ENCODE measurements around the gene FBXW7. TPM values are rescaled to one million over a fixed set of nuclear protein-coding genes. Genes with fewer than 3 reads are reported as not detected.

FBXW7 gene
- total RNA-seq, 1 experiment from 2014 or later, result 23.0 TPM

- Histone ChIP-seq H4K20me1 (ENCODE audit: insufficient read depth) (no peaks in the 10 kb centered on the region), H3K4me2 (ENCODE audit: low read length) (no peak overlapping the region), H3K4me1 (ENCODE audit: control insufficient read depth in 1 of 2, insufficient read depth in 2 of 2, low read length in 2 of 2) (no peaks in the 10 kb centered on the region), H3K79me2 (ENCODE audit: insufficient read depth, low read length) (no peaks in the 10 kb centered on the region), H3K27ac (ENCODE audit: low read depth, low read length) (no peak overlapping the region), H3K9ac (ENCODE audit: low read length) (no peak overlapping the region), H3K27me3 (ENCODE audit: insufficient read depth, low read length) (no peaks in the 10 kb centered on the region), H3K4me3 (replicated peaks in 1 of 2; ENCODE audit: low read depth in 1 of 2, low read length in 2 of 2) (no peak overlapping the region), H2AFZ (ENCODE audit: low read depth, low read length, poor library complexity, severe bottlenecking) (no peak overlapping the region), H3K9me3 (ENCODE audit: control insufficient read depth in 1 of 2, insufficient read depth in 1 of 2, low read depth in 1 of 2, low read length in 2 of 2) (no peaks in the 10 kb centered on the region), H3K36me3 (ENCODE audit: control insufficient read depth in 1 of 2, insufficient read depth in 2 of 2, low read length in 2 of 2) (no peaks in the 10 kb centered on the region), H3K9me2 (ENCODE audit: insufficient read depth) (no peaks in the 10 kb centered on the region)
- ATAC-seq, result no peak
- RAD21 ChIA-PET (ENCODE audit: low non-redundant PET in 1 of 2, low total read pairs in 2 of 2, uncharacterized antibody in 2 of 2, unreplicated experiment in 2 of 2), result no interaction called here
- intact Hi-C loops (cut with micrococcal nuclease), result no loop called here
- POLR2A ChIA-PET, result interaction anchor here (1.1 kb wide), 1 partner anchor 11 kb away, joined by 4 read pairs; no protein-coding TSS in a partner anchor
- no TSS peak for BruUV-seq (replicated peaks)
- TF ChIP-seq ELF1 (IDR thresholded peaks at IDR 0.05; ENCODE audit: borderline replicate concordance, low read depth) (no peak), REST (IDR thresholded peaks at IDR 0.05; ENCODE audit: low read depth) (no peak), RAD21 (IDR thresholded peaks at IDR 0.05; ENCODE audit: low read depth) (no peak), YY1 (IDR thresholded peaks at IDR 0.05; ENCODE audit: extremely low read depth, insufficient replicate concordance, low read depth, low read length) (no peak), JUND (IDR thresholded peaks at IDR 0.05) (no peak), ATF3 (IDR thresholded peaks at IDR 0.05) (no peak), EZH2 (IDR thresholded peaks at IDR 0.05) (no peak), ZBTB33 (IDR thresholded peaks at IDR 0.05; ENCODE audit: extremely low read depth, insufficient replicate concordance, low read length) (no peak), EGR1 (IDR thresholded peaks at IDR 0.05; ENCODE audit: low read depth) (no peak), EZH2phosphoT487 (IDR thresholded peaks at IDR 0.05; ENCODE audit: borderline replicate concordance) (no peak), ZFX (IDR thresholded peaks at IDR 0.05) (no peak), CTCF (IDR thresholded peaks at IDR 0.05 in 2 of 3, conservative IDR thresholded peaks at IDR 0.05 in 1 of 3; ENCODE audit: borderline replicate concordance in 1 of 3, insufficient read depth in 1 of 3, low read depth in 2 of 3, low read length in 2 of 3) (no peak), TCF7L2 (IDR thresholded peaks at IDR 0.05; ENCODE audit: borderline replicate concordance, extremely low read depth, insufficient read depth, insufficient read length) (no peak), POLR2A (IDR thresholded peaks at IDR 0.05; ENCODE audit: borderline replicate concordance, extremely low read depth, insufficient read depth, insufficient read length) (no peak), MAX (IDR thresholded peaks at IDR 0.05) (no peak), POLR2AphosphoS5 (IDR thresholded peaks at IDR 0.05; ENCODE audit: low read depth, low read length) (no peak), FOSL1 (IDR thresholded peaks at IDR 0.05; ENCODE audit: low read depth) (no peak)
- DNase-seq (ENCODE audit: low read depth, low spot score), result no peak
- CTCF ChIA-PET, result no interaction called here
These were observed 42.8 kb upstream of the FBXW7 start for GRCh38 chr4:152578670-152579069.

All from HCT116 (cell line).